HG03175 (cell line): ENCODE measurements around the gene POLE2.
"Not testable (repeated sequence)": the region's sequence is repeated elsewhere in the genome, so short reads cannot be mapped to it uniquely, and the experiment has no call there.

Experiments used
- ATAC-seq: cut with Tn5 transposase; IDR thresholded peaks from one replicate; pipeline ENCODE4 v1.9.1; 2021; ENCODE audit warnings: mild to moderate bottlenecking, moderate library complexity; ENCODE audit not compliant: unreplicated experiment

Gene POLE2

DNA sequence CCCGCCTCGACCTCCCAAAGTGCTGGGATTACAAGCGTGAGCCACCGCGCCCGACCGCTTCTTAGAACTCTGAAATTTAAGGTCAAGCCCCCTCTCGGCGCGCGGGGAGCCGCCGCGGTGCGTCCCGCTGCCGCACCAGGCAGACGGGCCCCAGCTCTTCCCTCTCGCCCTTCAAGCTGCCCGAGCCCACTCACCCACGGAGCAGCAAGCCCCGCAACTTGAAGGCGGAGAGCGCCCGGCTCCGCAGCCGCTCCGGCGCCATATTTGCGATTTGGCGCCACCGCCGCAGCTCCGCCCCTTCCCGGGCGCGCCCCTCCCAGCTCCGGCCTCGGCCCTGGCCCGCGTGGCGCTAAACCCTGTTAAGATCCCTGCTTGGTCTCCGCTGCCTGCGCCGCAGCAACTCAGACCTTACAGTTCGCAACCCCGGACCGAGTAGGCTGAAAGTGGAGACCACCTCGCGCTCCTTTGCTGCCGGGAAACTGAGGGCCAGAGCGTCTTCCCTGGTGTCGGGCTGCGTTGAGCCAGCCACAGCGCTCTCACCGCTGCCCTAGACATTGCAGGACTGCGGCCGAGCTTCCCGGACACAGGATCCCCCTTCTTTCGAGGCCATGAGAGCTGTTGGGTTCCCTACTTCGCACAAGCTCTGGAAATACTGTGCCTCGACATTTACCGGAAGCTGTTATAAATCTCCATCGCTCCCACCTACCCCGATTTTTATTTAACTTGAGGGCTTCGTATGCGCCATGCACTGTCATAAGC, at the start of gene POLE2:
POLE2 (minus strand) TSS at position 273 of the 759 bp plus-strand sequence; CDS start at position 262, 11 bp downstream.
- ATAC-seq, result peak; percentile 83

GRCh38 chr14:49735669-49736068, 47.7 kb upstream of the POLE2 start:
- ATAC-seq, result not testable (repeated sequence)

DNA sequence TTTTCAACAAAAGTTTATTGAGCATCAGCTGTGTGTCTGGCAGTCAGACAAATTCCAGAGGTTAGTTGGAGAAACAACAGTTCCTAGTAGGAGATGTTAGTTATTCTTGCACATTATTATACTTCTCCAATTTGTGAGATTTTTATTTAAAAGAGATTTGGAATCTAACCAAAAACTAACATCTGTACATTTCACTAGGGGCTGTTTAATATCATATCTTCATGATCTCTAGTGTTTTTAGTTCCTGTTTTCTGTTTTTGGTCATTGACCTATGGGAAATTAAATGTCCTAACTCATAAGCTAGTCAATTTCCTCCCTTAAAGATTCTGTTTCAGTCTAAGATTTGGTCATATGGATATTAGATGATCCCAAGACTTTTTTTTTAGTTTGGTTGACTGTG, 45.8 kb upstream of the POLE2 start:
- no peak for ATAC-seq

- ATAC-seq, result no peak
These were observed 44.9 kb upstream of the POLE2 start for GRCh38 chr14:49732896-49733295.

DNA sequence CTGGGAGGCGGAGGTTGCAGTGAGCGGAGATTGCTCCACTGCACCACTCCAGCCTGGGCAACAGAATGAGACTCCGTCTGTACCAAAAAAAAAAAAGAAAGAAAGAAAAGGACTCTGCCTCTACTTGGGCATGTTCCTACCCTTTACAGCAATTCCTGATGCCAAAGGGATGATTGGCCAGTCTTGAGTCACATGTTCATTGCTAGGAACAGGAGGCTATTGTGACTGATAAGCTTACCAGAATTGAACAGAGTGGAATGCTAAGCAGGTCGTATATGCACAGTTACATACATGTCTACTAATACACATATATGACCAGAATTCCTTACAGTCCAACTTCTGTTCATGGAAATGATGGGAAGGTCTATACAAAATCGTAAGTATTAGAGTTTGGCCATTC, 39.2 kb upstream of the POLE2 start:
- no peak for ATAC-seq

- ATAC-seq, result not testable (repeated sequence)
These were observed 33.9 kb upstream of the POLE2 start for GRCh38 chr14:49721733-49722435.

DNA sequence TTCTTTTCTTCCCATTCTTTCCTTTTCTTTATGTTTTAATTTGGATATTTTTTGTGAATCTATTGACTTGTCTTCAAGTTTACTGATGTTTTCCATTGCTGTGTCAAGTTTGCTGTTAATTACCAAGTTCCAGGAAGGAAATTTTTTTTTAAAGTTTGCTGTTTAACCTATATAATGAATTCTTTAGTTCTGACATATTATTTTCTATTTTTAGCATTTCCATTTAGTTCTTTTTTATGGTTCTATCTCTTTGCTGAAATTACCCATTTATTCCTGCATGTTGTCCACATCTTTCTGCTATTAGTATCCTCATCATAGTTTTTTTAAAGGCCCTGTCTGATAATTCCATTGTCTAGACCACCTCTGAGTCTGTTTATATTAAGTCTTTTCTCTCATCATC, 32.7 kb upstream of the POLE2 start:
- ATAC-seq, result no peak

GRCh38 chr14:49710993-49711392, 23.0 kb upstream of the POLE2 start:
- ATAC-seq, result not testable (repeated sequence)

GRCh38 chr14:49704471-49704870, 16.5 kb upstream of the POLE2 start:
- not testable (repeated sequence) for ATAC-seq

DNA sequence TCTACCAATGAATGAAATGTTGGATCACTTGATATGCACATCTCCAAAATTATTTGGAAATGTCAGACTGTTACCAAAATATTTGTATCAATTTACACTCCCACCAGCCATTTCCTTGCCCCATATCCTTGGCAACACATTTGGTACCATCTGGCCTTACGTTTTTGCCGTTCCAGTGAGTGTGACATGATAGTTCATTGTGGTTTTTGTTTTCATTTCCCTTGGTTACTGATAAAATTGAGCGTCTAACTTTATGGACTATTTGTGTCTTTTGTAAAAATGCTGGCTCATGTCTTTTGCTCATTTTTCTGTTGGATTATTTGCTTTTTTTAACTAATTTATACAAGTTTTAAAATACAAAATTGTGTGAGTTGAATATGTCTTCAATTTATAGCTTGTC, 16.0 kb upstream of the POLE2 start:
- ATAC-seq, result no peak

DNA sequence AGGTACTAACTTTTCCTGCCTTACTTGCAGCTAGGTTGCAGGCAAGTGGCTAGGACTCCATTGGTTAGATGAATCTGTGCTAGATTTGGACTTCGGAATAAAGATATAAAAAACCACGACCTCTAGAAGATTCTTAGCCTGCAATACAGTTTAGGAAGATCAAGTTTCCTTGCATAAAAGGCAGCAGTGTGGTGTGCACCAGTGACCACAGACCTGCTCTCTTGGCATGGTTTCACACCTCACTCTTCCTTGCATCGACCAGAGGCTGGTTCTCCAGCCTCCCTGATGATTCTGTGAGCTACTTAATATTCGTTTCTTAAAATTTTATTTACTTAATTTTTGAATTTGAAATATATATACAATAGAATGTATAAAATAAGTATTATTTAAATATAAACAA, 14.7 kb upstream of the POLE2 start:
- no peak for ATAC-seq

DNA sequence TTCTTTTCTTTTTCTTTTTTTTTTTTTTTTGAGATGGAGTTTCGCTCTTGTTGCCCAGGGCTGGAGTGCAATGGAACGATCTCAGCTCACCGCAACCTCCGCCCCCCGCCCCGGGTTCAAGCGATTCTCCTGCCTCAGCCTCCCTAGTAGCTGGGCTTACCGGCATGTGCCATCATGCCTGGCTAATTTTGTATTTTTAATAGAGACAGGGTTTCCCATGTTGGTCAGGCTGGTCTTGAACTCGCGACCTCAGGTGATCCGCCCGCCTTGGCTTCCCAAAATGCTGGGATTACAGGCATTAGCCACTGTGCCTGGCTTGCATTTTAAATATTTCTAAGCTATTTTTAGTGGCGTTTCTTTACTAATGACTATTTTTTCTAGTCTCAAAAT, 5.7 kb upstream of the POLE2 start:
- ATAC-seq, result not testable (repeated sequence)

- ATAC-seq, result peak; percentile 74
These were observed 5.1 kb upstream of the POLE2 start, which contains the start of gene KLHDC1 for GRCh38 chr14:49692811-49693734. TSS of gene KLHDC1 (plus strand) at chr14:49693120. CDS start at chr14:49693195, 75 bp downstream.

GRCh38 chr14:49692193-49692757, 4.3 kb upstream of the POLE2 start:
- no peak for ATAC-seq

- ATAC-seq, result no peak
These were observed 3.0 kb upstream of the POLE2 start for GRCh38 chr14:49691031-49691430.

DNA sequence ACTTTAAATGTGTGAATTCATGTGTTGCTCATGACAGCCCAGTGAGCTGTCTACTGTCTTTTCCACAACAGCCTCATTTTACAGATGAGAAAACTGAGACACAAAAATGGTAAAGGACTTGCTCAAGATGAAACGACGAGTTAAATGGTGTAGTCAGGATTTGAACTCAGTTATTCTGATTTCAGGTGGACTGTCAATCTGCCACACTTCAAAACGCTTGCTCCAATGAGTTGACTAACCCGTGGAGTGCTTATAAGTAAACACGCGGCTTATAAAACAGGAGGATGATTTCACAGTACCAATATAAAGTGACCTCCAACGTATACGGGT, 652 bp upstream of the POLE2 start:
- ATAC-seq, result no peak

DNA sequence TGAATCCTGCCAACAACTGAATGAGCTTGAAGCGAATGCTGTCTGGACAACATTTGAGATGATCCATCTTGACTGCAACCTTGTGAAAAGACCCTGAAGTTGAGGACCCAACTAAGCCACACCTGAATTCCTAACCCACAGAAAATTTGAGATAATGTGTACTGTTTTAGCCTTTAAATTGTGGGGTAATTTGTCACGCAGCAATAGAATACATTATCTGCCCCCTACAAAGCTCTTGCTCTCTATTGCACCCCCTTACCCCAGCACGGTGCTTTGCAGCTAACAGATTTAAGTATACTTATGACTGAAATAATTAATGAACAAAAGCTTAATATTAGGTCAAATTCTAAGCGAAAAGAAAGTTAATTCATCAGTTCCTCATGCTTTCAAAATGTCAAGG, 1.6 kb downstream of the POLE2 start:
- no peak for ATAC-seq

GRCh38 chr14:49679271-49679670, 8.7 kb downstream of the POLE2 start:
- ATAC-seq, result no peak

DNA sequence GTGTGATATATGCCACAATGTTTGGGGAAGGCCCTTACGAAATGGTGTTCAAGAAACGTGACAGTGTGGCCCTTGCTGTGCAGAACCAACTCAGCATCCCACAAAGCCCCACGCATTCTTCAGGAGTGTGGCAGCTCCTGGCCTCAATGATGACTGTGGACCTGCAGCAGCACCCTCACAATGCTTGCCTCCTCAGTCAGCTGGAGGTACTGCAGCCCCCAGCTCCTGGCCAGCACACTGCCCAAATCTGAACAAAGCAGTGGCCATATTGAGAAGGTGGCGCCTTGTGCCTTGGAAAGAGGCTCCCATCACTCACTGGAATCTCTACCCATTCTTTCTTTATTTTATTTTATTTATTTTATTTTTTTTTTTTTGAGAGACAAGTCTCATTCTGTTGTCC, 10.4 kb downstream of the POLE2 start:
- ATAC-seq, result no peak

GRCh38 chr14:49673586-49673985, 14.4 kb downstream of the POLE2 start:
- ATAC-seq, result no peak

- no peak for ATAC-seq
These were observed 17.5 kb downstream of the POLE2 start for GRCh38 chr14:49670475-49670874.
